ENCODE measurements around the gene CELF2.

The CELF2 gene

DNA sequence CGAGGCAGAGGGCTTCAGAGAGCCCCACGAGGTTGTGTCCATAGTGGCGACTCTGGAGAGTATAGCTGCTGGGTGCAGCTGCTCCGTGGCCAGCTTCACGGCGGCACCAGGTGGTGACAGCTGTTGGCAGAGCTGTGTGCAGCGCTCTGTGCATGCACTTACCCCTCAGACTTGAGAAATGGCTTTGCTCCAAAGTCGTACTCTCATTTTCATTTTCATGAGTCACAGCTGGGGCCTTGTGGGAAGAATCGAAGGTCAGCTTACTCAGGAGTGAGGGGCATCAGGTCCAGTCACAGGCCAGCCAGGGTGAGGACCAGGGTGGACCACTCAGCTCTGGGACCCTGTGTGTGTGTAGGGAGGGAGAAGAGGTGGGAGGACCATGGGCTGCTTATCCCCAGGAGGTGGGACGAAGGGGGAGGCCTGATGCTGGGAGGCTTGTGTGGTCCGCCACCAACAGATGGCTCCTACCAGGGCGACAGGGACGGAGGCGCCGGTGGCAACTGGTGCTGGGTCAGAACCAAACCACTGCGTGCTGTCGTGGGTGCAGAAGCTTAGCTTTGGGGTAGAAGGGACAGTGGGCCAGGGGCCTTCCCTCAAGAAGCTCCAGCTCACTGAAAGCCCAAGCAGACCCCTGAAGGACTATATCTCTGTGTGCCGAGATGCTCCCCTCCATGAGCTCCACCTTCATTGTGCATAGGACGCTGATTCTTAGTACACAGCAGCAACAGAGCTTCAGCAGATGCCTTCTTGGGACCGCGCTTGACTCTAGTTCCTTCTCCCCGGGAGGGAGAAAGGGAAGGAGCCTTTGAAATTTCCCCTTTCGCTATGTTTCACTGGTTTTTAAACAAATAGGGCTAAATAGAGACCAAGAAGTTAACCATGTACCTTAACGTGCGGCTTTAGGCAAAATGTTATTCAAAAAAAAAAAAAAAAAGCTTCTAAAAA lies 225.0 kb downstream of the CELF2 start:
- no peak for DNase-seq (ENCODE audit: low read depth in 2 of 2, low spot score in 1 of 2)

DNA sequence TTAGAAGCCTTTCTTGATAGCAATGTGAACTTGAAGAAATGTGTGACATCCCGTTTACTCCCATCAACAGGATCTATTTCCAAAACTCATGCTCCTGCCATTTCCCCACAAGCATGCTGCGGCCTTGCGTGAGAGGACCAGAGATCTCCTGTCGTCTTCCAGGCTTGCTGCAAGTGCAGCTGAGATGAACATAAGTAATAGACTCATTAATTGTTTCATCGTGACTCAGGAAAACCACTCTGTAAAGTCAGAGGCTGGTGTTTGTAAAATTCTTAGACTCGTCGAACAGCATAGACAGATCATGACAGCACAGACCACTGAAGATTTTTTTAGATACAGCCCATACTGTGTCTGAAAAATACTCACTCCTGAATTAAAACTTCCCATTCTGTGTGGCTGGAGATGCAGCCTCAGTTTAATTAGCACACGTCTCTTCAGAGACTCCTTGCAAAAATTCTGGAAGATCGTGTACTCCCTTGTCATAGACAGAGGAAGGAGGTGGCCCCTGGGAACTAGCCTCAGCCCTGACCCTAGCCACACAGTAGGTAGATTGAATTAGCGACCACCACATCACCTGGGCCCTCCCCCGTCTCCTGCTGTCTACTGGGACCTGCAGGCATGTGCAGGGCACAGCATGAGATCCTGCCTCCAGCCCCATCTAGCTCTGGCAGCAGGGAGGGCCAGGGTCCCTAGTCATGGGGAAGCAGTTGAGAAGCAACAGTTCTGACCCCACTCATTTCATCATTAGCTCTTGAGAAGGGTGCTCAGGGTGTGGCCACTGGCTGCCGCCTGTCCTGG lies 226.0 kb downstream of the CELF2 start:
- DNase-seq (ENCODE audit: low read depth in 2 of 2, low spot score in 1 of 2): no peak

DNA sequence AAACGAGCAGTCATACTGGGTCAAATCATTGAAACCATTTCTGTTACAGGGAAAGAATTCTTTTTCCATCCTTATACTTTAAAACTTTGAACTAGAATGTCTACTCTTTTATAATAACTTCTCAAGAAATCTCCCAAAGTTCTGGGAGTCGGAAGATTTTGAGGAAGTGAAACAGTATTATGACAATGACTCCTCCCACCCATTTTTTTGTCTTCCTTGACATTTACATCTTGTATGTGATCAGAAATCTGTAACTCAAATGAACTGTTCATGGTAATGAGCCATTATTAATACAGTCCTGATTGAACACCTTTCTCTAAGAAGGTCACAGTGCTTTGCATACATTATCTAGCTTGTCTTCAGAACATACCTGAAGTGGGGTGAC lies 227.4 kb downstream of the CELF2 start:
- DNase-seq (ENCODE audit: low read depth in 2 of 2, low spot score in 1 of 2): no peak

DNA sequence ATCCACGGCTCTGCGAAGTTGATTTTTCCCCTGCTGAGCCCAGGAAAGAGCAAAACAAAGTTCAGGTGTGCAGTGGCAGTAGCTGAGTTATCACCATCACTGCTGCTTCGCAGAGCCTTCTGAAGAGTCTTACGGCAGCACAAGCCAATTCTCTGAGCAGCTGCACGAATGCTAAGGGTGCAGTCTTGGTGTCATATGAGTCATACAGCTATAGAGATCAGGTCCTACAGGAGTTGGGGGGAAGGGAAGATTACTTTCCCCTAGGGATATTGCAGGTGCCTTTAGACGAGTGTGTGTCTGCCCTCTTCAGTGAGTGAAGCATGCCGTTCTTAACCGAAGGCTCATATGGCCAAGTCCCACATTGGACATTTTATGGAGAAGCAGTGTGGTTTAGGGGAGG lies 227.8 kb downstream of the CELF2 start:
- no peak for DNase-seq (ENCODE audit: low read depth in 2 of 2, low spot score in 1 of 2)

DNA sequence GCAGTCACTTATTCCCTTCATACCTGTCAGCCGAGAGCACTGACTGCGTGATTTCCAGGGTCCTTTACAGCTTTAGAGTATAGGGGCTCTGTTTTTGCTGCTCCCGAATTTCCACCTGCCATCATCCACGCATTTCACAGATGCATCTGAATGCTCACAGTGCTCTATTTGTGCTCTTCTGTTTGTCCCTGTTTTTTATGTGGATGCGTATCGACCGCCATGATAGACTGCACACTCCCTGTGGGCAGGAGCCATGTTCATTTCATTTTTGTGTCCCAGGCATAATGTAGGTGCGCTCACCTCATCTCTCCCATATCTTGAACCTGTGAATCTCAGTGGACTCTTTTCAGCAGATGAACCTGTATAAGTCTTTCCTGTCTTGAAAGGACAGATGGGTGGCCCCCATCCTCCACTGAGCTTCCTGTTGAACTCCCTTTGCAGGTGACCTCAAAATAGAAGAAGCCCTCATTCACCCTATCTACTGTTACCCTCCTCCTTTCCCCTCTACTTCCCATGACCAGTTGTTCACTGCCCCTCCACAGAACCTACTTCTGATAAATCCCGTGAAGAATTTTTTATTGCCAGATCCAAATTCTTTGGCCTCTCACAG lies 228.4 kb downstream of the CELF2 start:
- no peak for DNase-seq (ENCODE audit: low read depth in 2 of 2, low spot score in 1 of 2)

- DNase-seq (ENCODE audit: low read depth in 2 of 2, low spot score in 1 of 2): no peak
These were observed 229.2 kb downstream of the CELF2 start for GRCh38 chr10:11246752-11247467.

DNA sequence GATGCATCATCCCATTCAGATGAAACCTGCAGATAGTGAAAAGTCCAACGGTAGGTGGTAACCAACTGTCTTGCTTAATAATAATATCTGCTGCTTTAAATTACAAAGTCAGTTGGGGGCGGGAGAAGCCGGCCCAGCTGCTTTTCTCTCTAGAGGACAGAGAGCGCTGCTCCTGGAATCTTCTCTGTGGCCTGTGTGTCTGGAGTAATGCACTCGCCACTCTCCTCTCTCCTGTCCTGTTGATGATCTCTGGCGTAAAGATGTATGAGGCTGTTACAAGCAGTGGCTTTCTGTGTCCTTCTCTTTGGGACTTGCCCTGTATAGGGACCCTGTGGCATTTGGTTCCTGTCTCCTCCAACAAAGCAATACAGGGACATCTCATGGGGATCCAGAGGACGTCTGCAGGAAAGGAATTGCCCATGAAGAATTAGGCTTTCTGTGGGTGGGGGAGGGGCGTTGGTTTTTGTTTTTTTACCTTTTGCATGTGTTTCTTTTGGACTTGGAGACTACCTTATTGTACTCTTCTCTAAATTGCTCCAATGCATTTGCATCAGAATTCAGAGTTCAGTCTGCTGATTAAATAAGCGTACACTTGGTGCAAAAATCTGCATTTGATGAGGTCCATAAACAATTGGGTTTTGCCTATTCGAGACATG lies 231.6 kb downstream of the CELF2 start:
- DNase-seq (ENCODE audit: low read depth in 2 of 2, low spot score in 1 of 2): no peak

- DNase-seq (ENCODE audit: low read depth in 2 of 2, low spot score in 1 of 2): no peak
These were observed 232.1 kb downstream of the CELF2 start for GRCh38 chr10:11249808-11250195.

DNA sequence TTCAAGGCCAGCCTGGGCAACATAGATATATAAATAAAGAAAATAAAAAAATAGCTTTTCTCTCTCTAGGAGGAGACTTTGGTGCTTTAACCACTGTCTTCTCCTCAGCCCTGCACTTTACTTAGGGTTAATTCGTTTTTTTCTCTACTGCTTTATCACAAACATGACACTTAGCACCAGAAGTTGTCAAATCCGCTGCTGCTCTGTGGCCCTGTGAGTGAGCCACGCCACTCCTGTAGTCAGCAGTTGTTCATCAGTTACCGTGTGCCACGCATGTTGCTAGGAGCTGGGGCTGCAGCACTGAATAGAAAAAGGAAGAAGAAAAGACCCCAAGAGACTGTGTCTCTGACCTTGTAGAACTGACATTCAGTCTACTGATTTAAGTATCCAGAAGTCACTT lies 232.6 kb downstream of the CELF2 start:
- DNase-seq (ENCODE audit: low read depth in 2 of 2, low spot score in 1 of 2): no peak

DNA sequence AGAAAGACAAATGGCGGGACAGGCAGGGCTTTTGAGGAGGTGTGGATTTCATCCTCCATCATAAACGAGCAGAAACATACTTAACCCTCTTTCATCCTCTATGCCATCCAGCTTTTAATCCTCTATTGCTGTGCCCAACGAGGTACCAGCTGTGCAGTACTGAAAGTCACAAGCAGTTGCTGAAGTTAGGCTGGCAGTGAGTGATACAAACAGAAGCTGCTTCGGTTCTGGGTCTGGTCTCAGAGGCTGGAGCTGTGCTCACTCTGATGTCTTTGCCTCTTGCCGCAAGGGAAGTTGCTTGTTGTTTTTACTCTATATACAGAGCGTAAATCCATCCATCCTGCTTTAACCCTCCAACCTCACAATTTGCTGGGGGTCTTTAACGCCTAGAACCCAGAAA lies 235.2 kb downstream of the CELF2 start:
- no peak for DNase-seq (ENCODE audit: low read depth in 2 of 2, low spot score in 1 of 2)

- no peak for DNase-seq (ENCODE audit: low read depth in 2 of 2, low spot score in 1 of 2)
These were observed 235.8 kb downstream of the CELF2 start for GRCh38 chr10:11253385-11254002.

DNA sequence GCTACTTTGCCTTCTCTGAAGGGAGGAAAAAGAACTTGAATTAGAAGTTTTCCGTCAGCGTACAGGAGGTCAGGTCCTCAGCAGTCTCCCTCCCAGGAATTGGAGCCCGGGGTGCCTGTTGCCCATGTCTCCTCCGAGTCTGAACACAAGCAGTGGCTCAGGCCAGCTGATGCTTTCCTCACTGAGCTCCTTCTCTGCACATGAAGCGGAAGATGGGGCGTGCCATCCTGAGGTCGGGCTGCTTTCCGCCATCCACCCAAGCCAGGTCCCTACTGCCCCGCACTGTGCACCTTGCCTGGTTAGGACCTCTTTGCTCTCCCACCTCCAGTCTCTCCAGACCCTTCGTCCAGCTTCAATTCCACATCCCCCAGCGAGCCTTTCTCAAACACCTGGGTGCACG lies 237.5 kb downstream of the CELF2 start:
- no peak for DNase-seq (ENCODE audit: low read depth in 2 of 2, low spot score in 1 of 2)

- no peak for DNase-seq (ENCODE audit: low read depth in 2 of 2, low spot score in 1 of 2)
These were observed 238.2 kb downstream of the CELF2 start for GRCh38 chr10:11255796-11256444.

DNA sequence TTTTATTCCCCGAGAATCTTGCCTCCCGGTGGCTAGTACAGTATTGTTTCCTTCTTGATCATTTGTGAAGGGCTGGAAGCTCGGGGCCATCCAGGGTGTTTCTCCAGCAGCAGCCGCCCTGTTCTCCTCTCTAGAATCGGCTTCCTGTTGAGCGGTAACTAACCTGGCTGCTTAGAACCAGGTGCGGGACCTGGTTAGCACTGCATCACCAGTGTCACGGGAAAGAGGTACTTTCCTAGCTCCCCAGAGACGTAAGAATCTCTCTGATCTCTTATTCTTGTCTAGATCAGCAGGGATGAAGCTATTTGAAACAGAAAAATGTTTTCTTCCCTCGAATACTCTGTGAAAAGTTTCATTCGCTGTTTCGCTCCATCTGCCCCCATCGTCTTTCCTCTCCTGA lies 239.2 kb downstream of the CELF2 start:
- DNase-seq (ENCODE audit: low read depth in 2 of 2, low spot score in 1 of 2): no peak

- no peak for DNase-seq (ENCODE audit: low read depth in 2 of 2, low spot score in 1 of 2)
These were observed 239.9 kb downstream of the CELF2 start for GRCh38 chr10:11257440-11258090.

- DNase-seq (ENCODE audit: low read depth in 2 of 2, low spot score in 1 of 2): no peak
These were observed 242.5 kb downstream of the CELF2 start for GRCh38 chr10:11260170-11260569.

- no peak for DNase-seq (ENCODE audit: low read depth in 2 of 2, low spot score in 1 of 2)
These were observed 243.5 kb downstream of the CELF2 start for GRCh38 chr10:11261143-11261542.

- DNase-seq (ENCODE audit: low read depth in 2 of 2, low spot score in 1 of 2): no peak
These were observed 244.2 kb downstream of the CELF2 start for GRCh38 chr10:11261687-11262493.
